Endothelial cell of umbilical vein (primary cell): ENCODE results near the gene NUP214. TPM values are rescaled to one million over a fixed set of nuclear protein-coding genes. Genes with fewer than 3 reads are reported as not detected.

Source experiments
- BruUV-seq: library from RNA; stranded (reverse); fragments of 400-500 nt; replicated peaks from 2 replicates; lab custom pipeline; 2021; lab: Mats Ljungman, UMichigan
- CTCF ChIA-PET: fragments of 300-600, 350-600 bp; sonication (Branson Sonifier 250); formaldehyde crosslinking; loops from one replicate; lab custom pipeline; 2021; ENCODE audit warnings: antibody characterized with exemption, inconsistent platforms; lab: Charles Lee
- POLR2A ChIA-PET: fragments of 300-600, 350-600 bp; sonication (Branson Sonifier 250); formaldehyde crosslinking; loops from one replicate; lab custom pipeline; 2021; ENCODE audit warnings: antibody characterized with exemption, inconsistent platforms; lab: Charles Lee
- DNase-seq: peaks from one replicate; pipeline ENCODE4 v3.0.0-alpha.2; 2011; ENCODE audit warnings: low read depth, low spot score
- FAIRE-seq: peaks from 2 replicates; lab custom pipeline; 2011; peaks lifted over from hg19 to GRCh38; lab: Jason Lieb, UNC
- H2AFZ ChIP-seq: 2 replicates; pipeline ENCODE4 v1.6.0; 2012; ENCODE audit warnings: low read depth, low read length, control low read depth, inconsistent platforms
- H3K27ac ChIP-seq: 2 replicates; pipeline ENCODE4 v1.5.1; 2011; ENCODE audit warnings: low read depth, mild to moderate bottlenecking, control low read depth, low read length, moderate library complexity; ENCODE audit not compliant: insufficient read depth
- H3K27me3 ChIP-seq, 2 experiments: 2 replicates each; pipeline versions ENCODE4 v1.6.0 to v1.6.1; 2011; ENCODE audit warnings: low read length in 2 of 2, mixed read lengths in 1 of 2; ENCODE audit not compliant: control insufficient read depth in 2 of 2, insufficient read depth in 2 of 2
- H3K36me3 ChIP-seq, 2 experiments: 2 replicates in 1 of 2; 3 replicates in 1 of 2; pipeline ENCODE4 v1.5.1; 2011; ENCODE audit warnings: low read length in 2 of 2, mild to moderate bottlenecking in 1 of 2, moderate library complexity in 1 of 2; ENCODE audit not compliant: control insufficient read depth in 2 of 2, insufficient read depth in 2 of 2; ENCODE audit errors: extremely low read depth in 1 of 2
- H3K4me1 ChIP-seq: 3 replicates; pipeline ENCODE4 v1.5.1; 2011; ENCODE audit warnings: mild to moderate bottlenecking, low read length; ENCODE audit not compliant: control insufficient read depth, insufficient read depth; ENCODE audit errors: extremely low read depth
- H3K4me2 ChIP-seq: 2 replicates; pipeline ENCODE4 v1.6.1; 2011; ENCODE audit warnings: low read length, control low read depth, mixed read lengths; ENCODE audit not compliant: insufficient read depth
- H3K4me3 ChIP-seq, 3 experiments: fragments of 200-600 bp in 1 of 3; sonication (generic), shearing (Covaris generic) in 1 of 3; replicated peaks in 1 of 3; 2 replicates each; pipeline ENCODE4 v1.5.1; 2011 to 2016; ENCODE audit warnings: control low read depth in 3 of 3, low read length in 3 of 3, mild to moderate bottlenecking in 2 of 3, inconsistent platforms in 1 of 3, low read depth in 1 of 3, moderate library complexity in 1 of 3; ENCODE audit not compliant: insufficient read depth in 1 of 3
- H3K79me2 ChIP-seq: 2 replicates; pipeline ENCODE4 v1.6.0; 2012; ENCODE audit warnings: low read length, inconsistent platforms; ENCODE audit not compliant: control insufficient read depth, insufficient read depth
- H3K9ac ChIP-seq: replicated peaks from 2 replicates; pipeline ENCODE3; 2011; ENCODE audit warnings: low read length, control low read depth; ENCODE audit not compliant: insufficient read depth; ENCODE audit errors: extremely low read depth
- H3K9me1 ChIP-seq: replicated peaks from 3 replicates; pipeline ENCODE4 v1.6.0; 2011; ENCODE audit warnings: mild to moderate bottlenecking, low read length; ENCODE audit not compliant: control insufficient read depth, insufficient read depth; ENCODE audit errors: extremely low read depth
- H3K9me3 ChIP-seq: replicated peaks from 2 replicates; pipeline ENCODE4 v1.5.1; 2012; ENCODE audit warnings: low read length, inconsistent platforms; ENCODE audit not compliant: control insufficient read depth, insufficient read depth
- H4K20me1 ChIP-seq: replicated peaks from 2 replicates; pipeline ENCODE3; 2011; ENCODE audit warnings: mild to moderate bottlenecking, low read length; ENCODE audit not compliant: control insufficient read depth, insufficient read depth; ENCODE audit errors: extremely low read depth
- CTCF ChIP-seq, 2 donors: IDR thresholded peaks; 1 replicate in 1 of 2; 2 replicates in 1 of 2; pipeline ENCODE4 v1.5.1; 2011; ENCODE audit warnings: low read length in 2 of 2, mild to moderate bottlenecking in 2 of 2, moderate library complexity in 2 of 2, control low read depth in 1 of 2, inconsistent platforms in 1 of 2, low read depth in 1 of 2; ENCODE audit not compliant: insufficient read depth in 1 of 2; ENCODE audit errors: extremely low read depth in 1 of 2
- EZH2 ChIP-seq: IDR thresholded peaks from 2 replicates; pipeline ENCODE4 v1.6.1; 2012; ENCODE audit warnings: borderline replicate concordance, low read depth, mild to moderate bottlenecking, moderate library complexity, low read length, inconsistent platforms; ENCODE audit not compliant: severe bottlenecking
- FOS ChIP-seq: IDR thresholded peaks from 2 replicates; pipeline ENCODE4 v1.6.1; 2011; ENCODE audit warnings: mild to moderate bottlenecking, low read length, moderate library complexity, borderline replicate concordance; ENCODE audit not compliant: insufficient read depth
- GATA2 ChIP-seq: IDR thresholded peaks from 2 replicates; pipeline ENCODE4 v1.7.0; 2011; ENCODE audit warnings: low read depth, mild to moderate bottlenecking, moderate library complexity, mixed read lengths, low read length; ENCODE audit not compliant: insufficient read length, insufficient read depth
- JUN ChIP-seq: IDR thresholded peaks from 2 replicates; pipeline ENCODE4 v1.6.1; 2011; ENCODE audit warnings: borderline replicate concordance, low read depth; ENCODE audit not compliant: insufficient read length, insufficient read depth
- MAX ChIP-seq: IDR thresholded peaks from 2 replicates; pipeline ENCODE4 v1.6.1; 2011; ENCODE audit not compliant: insufficient read depth, insufficient read length
- MYC ChIP-seq: IDR thresholded peaks from one replicate; pipeline ENCODE4 v1.6.1; 2011; ENCODE audit warnings: mild to moderate bottlenecking, low read depth, low read length
- POLR2A ChIP-seq: IDR thresholded peaks from 2 replicates; pipeline ENCODE4 v1.6.1; 2012; ENCODE audit warnings: low read depth, mild to moderate bottlenecking, control low read depth, low read length
- POLR2AphosphoS5 ChIP-seq: IDR thresholded peaks from 2 replicates; pipeline ENCODE4 v1.6.1; 2012; ENCODE audit warnings: low read depth, mild to moderate bottlenecking, control low read depth, low read length, moderate library complexity; ENCODE audit not compliant: insufficient read depth
- dilution Hi-C: fragments of 300-500 bp; cut with MboI; formaldehyde crosslinking; loops from one replicate; pipeline ENCODE4 v1.15.0; 2019; ENCODE audit warnings: low sequenced_read_pairs; ENCODE audit not compliant: extremely low pct_ligation_motif_present
- intact Hi-C: fragments of 100-400 bp; cut with micrococcal nuclease; formaldehyde crosslinking; loops from one replicate; pipeline ENCODE4 v1.10.0; 2022
- polyA plus RNA-seq, 4 experiments: library from polyadenylated mRNA; depleted of rRNA in 3 of 4; stranded (reverse) in 3 of 4; unstranded in 1 of 4; fragments of >200 nt; gene quantifications; 2 replicates each; pipeline versions ENCODE4 v1.2.1 to v1.2.3, GENCODE V29; 2011 to 2012; ENCODE audit warnings: missing spikeins in 1 of 4
- total RNA-seq: library from RNA; stranded (reverse); gene quantifications from 2 replicates; pipeline ENCODE4 v1.2.3, GENCODE V29; 2021

Gene NUP214
- total and polyA plus RNA-seq, 2 donors (not counting 3 experiments of a cell fraction or from before 2014, with no cell fraction given): 28.7 to 65.9 TPM

GRCh38 chr9:131090025-131090787 is 35.2 kb upstream of the NUP214 start:
- FAIRE-seq (no peak), DNase-seq (no peak)
- ChIA-PET POLR2A (no interaction called here), CTCF (no interaction called here)
- no peaks in the 10 kb centered on the region for H3K36me3 ChIP-seq
- H3K4me3 ChIP-seq: no peak overlapping the region
- no peaks in the 10 kb centered on the region for H3K79me2 ChIP-seq
- H3K9me1 ChIP-seq: no peaks in the 10 kb centered on the region
- intact Hi-C loops (no loop called here), dilution Hi-C loops (no loop called here)
- H3K9me3 ChIP-seq: no peaks in the 10 kb centered on the region
- H3K27ac ChIP-seq: no peak overlapping the region
- no peak overlapping the region for H3K9ac ChIP-seq
- peaks cover 2 to 3% of the 10 kb centered on the region in 2 experiments for H3K27me3 ChIP-seq
- no peak for TF ChIP-seq POLR2AphosphoS5
- no peaks in the 10 kb centered on the region for H3K4me1 ChIP-seq
- H3K4me2 ChIP-seq: no peak overlapping the region
- H4K20me1 ChIP-seq: no peaks in the 10 kb centered on the region
- no peak overlapping the region for H2AFZ ChIP-seq
- BruUV-seq: no TSS peak

GRCh38 chr9:131091352-131091992 is 33.9 kb upstream of the NUP214 start:
- intact Hi-C loops: no loop called here
- no peak overlapping the region for H3K4me2 ChIP-seq
- H3K36me3 ChIP-seq: no peaks in the 10 kb centered on the region
- FAIRE-seq: no peak
- no peaks in the 10 kb centered on the region for H3K9me1 ChIP-seq
- dilution Hi-C loops: no loop called here
- H3K27ac ChIP-seq: no peak overlapping the region
- H3K79me2 ChIP-seq: no peaks in the 10 kb centered on the region
- H2AFZ ChIP-seq: no peak overlapping the region
- no peak overlapping the region for H3K4me3 ChIP-seq
- ChIA-PET POLR2A (no interaction called here), CTCF (no interaction called here)
- H4K20me1 ChIP-seq: no peaks in the 10 kb centered on the region
- H3K4me1 ChIP-seq: no peaks in the 10 kb centered on the region
- TF ChIP-seq MAX (no peak), POLR2A (no peak), EZH2 (no peak), CTCF (IDR thresholded peaks at IDR 0.05; ENCODE audit: extremely low read depth in 1 of 2, insufficient read depth in 1 of 2, low read depth in 1 of 2, low read length in 2 of 2) (no peak), MYC (no peak), POLR2AphosphoS5 (no peak), FOS (no peak), JUN (no peak), GATA2 (no peak)
- no peak overlapping the region for H3K9ac ChIP-seq
- no peak for DNase-seq
- H3K9me3 ChIP-seq: no peaks in the 10 kb centered on the region
- H3K27me3 ChIP-seq: peaks cover 8 to 12% of the 10 kb centered on the region in 2 experiments
- no TSS peak for BruUV-seq
